ENCODE results near the gene TRAF2.

Gene TRAF2

DNA sequence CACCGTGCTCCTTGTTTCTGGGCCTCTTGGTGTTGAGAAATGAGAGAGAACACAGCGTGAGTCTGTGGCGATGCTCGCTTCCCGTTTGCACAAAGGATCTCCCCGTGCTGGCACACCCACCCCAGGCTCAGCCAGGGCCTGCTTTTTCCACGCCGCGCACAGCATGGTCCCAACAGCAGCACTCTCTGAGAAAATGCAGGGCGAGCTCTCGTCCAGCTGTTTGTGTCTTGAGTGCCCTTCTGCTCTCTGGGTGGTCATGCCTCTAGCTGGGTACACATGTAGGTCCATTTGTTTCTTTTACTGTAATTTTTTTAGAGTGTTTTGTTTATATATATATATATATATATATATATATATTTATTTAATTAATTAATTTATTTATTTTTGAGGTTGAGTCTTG lies 31.6 kb downstream of the TRAF2 start:
- no peak for DNase-seq

DNA sequence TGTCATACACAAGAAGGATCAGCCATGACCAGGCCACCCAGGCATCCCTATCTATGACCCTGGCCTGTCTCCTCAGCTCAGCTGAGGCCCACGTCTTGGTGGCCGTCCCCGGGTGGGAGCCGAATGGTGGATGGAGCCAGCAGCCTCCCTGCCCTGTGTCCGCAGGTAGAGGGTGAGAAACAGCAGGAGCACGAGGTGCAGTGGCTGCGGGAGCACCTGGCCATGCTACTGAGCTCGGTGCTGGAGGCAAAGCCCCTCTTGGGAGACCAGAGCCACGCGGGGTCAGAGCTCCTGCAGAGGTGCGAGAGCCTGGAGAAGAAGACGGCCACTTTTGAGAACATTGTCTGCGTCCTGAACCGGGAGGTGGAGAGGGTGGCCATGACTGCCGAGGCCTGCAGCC lies 33.8 kb downstream of the TRAF2 start:
- DNase-seq: no peak

DNA sequence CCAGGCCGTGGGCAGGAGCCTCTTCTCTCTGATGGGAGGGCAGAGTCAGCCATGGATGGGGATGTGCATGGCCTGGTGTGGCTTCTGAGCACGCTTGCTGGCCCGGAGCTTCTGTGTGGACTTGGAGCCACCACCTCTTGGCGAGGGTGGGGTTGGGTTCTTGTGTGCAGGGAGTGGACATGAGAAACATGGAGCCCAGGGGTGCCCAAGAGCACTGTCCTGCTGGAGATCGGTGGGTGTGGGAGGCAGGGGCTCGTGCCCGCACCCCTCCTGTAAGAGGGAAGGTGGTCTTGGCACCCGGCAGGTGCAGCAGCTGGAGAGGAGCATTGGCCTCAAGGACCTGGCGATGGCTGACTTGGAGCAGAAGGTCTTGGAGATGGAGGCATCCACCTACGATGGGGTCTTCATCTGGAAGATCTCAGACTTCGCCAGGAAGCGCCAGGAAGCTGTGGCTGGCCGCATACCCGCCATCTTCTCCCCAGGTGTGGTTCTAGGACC lies 34.5 kb downstream of the TRAF2 start:
- no peak for DNase-seq

DNA sequence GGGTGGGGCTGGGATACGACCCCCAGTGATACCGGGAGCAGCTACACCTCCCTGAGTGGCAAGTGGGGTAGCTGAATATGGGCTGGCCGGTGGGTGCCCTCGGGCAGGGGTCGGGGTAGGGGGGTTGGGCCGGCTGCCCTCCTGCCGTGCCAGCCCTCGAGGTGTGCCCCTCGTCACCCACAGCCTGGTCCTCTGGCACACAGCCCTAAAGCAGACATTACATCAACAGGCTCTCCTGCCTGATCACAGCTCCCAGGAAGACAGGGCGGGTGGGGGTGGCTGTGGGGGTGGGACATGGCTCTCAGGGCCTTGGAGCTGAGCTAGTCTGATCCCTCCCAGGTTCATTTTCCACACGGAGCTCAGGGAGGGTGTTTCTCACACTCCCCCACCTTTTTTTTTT lies 35.0 kb downstream of the TRAF2 start:
- no peak for DNase-seq

DNA sequence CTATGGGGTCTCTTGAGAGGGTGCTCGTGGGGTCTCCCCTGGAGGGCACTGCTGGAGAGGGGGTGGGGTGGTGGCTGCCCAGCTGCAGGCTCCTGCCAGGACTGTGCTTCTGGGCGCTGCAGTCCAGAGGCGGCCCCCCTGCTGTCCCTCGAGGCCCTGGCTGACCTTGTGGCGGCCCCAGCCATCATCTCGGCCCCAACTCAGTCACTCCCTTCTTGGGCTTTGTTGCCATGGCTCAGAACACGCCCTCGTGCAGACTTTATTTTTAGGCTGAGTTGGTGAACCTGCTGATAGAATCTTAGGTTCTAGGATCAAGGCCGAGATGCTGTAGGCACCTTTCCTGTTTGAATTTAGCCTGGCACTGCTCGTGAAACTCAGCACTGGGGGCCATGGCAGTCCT lies 35.4 kb downstream of the TRAF2 start:
- DNase-seq: no peak

DNA sequence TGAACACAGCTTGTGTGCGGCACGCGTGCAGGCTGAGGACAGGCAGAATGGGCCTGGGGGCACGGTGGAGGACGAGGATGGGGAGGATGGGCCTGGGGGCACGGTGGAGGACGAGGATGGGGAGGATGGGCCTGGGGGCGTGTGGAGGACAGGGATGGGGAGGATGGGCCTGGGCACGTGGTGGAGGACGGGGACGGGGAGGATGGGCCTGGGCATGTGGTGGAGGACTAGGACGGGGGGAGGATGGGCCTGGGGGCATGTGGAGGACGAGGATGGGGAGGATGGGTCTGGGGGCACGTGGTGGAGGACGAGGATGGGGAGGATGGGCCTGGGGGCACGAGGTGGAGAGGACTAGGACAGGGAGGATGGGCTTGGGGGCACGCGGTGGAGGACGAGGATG lies 36.2 kb downstream of the TRAF2 start:
- DNase-seq: no peak

DNA sequence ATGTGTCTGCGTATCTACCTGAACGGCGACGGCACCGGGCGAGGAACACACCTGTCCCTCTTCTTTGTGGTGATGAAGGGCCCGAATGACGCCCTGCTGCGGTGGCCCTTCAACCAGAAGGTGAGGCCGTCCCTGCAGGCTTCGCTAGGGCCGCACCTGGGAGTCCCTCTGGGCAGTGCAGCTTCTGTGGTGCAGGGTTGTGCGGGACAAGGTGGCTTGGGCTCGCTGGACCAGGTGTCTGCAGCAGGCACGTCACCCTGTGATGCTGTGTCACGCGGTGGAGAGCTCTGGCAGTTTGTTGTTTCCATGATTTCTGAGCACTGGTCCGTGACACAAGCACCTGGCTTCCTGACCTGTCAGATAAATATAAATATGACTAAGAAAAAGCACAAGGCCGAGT lies 37.6 kb downstream of the TRAF2 start:
- DNase-seq: no peak

DNA sequence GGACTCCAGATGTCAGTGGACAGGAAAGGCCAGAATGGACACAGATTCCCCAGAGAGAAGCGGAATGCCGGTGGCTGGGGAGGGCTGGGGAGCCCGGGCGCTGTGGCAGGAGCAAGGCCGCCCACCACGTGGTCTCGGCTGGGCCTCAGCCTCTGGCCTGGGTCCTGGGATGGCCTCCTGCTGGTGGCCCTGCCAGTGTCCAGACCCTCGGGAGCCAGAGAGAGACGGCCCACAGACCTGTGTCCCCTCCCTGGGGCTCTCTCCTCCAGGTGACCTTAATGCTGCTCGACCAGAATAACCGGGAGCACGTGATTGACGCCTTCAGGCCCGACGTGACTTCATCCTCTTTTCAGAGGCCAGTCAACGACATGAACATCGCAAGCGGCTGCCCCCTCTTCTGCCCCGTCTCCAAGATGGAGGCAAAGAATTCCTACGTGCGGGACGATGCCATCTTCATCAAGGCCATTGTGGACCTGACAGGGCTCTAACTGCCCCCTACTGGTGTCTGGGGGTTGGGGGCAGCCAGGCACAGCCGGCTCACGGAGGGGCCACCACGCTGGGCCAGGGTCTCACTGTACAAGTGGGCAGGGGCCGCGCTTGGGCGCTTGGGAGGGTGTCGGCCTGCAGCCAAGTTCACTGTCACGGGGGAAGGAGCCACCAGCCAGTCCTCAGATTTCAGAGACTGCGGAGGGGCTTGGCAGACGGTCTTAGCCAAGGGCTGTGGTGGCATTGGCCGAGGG lies 39.3 kb downstream of the TRAF2 start:
- no peak for DNase-seq

DNA sequence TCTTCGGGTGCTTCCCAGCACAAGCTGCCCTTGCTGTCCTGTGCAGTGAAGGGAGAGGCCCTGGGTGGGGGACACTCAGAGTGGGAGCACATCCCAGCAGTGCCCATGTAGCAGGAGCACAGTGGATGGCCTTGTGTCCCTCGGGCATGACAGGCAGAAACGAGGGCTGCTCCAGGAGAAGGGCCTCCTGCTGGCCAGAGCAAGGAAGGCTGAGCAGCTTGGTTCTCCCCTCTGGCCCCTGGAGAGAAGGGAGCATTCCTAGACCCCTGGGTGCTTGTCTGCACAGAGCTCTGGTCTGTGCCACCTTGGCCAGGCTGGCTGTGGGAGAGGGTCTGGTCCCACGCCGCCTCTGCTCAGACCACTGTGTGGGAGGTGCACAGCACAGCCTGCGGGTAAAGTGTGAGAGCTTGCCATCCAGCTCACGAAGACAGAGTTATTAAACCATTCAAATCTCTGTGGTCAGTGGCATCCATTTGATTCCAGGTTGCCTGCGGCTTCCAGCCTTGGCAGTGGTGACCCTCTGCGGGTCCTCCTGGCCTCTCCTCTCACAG lies 39.9 kb downstream of the TRAF2 start:
- no peak for DNase-seq

DNA sequence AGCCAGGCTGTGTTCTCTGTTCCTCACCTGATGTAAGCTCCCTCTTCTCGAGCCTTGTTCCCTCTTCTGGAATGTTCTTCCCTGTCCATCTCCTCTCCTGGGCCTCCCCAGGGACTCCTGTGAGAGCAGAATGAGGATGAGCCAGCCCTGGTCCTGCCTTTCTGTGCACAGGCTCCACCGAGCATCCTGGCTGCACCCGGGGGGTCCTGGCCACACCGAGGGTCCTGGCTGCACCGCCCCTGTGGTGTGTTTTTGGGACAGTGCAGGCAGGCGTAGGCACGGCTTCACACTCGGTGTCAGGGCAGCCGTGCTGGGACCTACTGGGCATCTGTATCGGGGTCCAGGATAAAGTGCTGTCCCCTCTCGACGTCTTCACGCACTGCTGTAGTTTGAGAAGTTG lies 40.4 kb downstream of the TRAF2 start:
- DNase-seq: no peak

DNA sequence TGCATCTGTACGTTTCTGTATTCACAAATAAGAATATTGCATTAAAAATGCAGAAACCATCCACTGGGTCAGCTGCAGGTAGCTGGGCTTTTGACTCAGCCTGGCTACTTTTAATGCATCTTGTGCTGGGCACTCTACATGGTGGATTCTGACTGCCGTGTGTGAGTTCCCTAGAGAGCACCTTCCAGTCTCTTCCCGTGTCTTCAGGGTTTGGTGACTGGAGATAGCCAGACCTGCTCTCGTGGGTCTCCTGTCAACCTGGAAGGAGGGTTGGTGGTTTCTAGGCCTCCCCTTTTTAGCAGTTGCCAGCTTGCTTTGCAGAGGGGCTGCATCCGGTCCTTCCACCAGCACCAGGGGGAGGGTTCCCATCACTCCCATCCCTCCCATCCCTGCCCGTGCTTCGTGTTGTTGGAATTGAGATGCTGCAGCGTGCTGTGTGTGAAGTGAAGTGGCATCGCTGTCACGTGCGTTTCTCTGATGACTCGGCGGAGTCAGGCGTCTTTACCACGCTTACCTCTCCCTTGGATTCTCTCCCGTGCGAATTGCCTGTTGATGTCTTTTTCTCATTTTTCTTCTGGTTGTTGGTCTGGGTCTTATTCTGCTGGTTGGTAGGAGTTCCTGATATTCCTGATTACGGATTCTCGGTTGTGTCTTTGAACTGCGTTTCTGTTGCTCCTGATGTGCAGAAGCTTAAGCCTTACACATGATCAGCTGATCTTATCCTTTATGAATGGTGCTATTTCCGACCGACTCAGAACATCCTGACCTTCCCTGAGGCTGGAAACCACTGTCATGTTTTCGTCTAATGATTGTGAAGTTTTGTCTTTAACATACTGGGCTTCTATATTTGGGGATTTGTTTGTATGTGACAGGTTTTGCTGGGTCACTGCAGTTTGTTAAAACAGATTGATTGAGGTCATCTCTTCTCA lies 41.3 kb downstream of the TRAF2 start:
- no peak for DNase-seq

DNA sequence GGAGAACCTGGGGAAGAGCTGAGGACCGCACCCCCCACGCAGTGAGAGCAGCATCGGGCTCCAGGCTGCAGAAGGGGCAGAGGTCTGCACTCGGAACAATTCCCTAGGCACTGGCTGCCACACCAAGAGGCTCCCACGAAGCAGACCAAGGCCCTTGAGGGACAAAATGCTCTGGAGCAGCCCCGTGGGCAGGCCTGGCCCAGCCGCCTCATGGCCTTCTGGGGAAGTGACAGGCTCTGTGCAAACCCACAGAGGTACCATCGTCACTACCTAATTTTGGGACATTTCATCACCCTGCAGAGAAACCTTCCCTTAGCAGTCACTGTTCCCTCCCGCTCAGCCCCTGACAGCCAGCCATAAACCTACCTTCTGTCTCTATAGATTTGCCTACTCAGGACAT lies 42.3 kb downstream of the TRAF2 start:
- DNase-seq: no peak

DNA sequence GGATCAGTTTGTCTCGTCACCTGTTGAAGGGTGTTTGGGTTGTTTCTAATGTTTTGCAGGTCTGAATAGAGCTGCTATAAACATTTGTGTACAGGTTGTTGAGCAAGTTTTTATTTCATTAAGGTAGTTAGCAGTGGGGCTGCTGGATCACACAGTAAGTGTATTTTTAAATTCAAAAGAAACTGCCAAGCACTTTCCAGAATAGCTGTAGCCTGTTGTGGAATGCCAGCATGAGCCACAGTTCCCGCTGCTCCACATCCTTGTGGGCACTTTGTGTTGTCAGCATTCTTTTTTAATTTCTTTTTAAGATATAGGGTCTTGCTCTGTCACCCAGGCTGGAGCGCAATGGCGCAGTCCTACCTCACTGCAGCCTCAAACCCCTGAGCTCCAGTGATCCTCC lies 43.7 kb downstream of the TRAF2 start:
- DNase-seq: no peak

DNA sequence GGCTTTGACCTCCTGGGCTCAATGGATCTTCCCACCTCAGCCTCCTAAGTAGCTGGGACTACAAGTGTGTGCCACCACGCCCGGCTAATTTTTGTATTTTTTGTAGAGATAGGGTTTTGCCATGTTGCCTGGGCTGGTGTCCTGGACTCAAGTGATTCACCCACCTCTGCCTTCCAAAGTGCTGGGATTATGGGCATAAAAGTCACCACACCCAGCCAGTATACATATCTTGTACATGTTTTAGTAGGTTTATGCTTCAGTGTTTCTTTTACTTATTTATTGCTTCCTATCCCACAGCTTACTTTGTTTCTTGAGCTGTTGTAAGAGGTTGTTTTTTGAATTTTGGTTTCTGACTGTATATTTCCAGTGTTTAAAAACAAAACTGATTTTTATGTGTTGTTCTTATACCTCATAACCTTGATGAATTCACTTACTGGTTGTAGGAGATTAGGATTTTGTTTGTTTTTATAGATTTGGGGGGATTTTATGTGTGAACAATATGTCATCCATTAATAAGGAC lies 45.4 kb downstream of the TRAF2 start:
- DNase-seq: no peak

DNA sequence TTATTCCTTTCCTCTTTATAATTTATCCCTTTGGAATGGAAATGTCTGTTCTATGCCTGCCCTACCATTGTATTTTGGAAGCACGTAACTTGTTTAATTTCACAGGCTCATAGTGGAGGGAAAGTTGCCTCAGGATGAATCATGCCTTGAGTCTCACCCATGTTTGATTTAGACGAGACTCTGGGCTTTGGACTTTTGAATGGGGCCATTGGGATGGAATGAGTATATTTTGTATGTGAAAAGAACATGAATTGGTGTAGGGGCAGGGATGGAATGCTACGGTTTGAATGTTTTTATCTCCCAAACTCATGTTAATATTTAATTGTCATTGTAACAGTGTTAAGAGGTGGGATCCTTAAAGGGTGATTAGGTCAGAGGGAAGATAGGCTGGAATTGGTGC lies 48.0 kb downstream of the TRAF2 start:
- no peak for DNase-seq

DNA sequence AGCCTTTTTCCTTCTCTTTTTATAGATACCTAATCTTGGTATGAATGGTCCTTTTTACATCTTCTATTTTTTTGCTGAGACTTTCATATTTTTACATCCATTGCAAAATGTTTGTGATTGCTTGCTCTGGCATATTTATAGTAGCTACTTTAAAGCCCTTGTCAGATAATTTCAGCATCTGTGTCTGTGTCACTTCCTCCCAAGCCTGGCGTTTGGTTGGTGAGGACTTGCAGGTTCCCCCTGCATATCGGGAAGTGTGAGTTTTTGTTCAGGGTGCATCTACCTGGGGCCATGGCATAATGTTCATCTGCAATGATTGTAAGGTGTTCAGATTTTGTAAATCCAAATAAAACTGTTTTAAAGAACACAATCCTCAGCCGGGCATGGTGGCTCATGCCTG lies 49.3 kb downstream of the TRAF2 start:
- DNase-seq: no peak

DNA sequence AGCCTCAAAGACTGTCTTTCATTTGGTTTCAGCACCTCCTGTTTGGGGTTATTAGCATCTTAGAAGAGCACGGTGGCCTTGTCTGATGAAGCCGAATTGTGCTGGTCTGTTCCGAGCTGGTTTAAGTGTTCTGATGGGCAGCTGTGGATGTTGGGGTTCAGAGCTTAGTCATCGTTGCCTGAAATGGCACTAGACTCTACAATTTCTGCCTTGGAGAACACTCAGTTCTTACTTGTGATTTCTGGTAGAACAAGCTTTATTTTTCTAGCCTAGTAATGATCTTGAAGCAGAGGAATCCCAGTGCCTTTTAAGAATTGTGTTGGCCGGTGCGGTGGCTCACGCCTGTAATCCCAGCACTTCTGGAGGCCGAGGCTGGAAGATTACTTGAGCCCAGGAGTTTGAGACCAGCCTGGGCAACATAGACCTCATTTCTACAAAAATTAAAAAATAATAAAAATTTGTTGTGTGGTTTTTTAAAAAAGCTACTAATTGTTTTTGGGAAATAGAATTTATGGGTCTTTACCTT lies 50.4 kb downstream of the TRAF2 start:
- DNase-seq: no peak

DNA sequence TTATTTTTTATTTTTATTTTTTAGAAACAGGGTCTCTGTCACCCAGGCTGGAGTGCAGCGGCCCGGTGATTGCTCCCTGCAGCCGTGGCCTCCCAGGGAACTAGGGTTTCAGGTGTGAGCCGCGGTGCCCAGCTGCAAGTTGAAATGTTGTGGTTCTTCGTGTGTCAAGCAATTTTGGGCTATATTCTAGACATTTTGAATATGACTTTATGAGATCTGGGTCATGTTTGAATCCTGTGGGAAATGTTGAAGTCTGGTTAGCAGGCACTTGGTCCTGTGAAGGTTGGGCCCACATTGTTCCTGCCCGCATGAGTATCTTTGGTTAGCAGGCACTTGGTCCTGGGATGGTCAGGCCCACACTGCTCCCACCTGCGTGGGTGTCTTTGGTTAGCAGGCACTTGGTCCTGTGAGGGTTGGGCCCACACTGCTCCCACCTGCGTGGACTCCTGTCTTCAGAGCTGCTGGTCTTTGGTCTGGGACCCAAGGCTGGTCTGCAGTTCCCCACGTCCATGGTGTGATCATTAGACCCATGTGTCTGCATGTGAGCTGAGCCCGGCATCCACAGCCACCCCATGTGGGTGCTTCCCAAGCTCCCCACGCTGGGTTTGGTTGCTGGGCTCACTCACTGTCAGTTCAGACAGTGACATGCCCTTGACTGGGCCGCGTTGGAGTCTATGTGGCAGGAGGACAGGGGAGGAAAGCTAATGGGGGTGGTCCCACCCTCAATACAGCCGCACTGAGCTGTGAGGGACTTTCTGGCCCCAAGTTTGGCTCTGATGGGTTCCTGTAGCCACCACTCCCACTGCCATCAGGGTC lies 51.1 kb downstream of the TRAF2 start:
- no peak for DNase-seq

DNA sequence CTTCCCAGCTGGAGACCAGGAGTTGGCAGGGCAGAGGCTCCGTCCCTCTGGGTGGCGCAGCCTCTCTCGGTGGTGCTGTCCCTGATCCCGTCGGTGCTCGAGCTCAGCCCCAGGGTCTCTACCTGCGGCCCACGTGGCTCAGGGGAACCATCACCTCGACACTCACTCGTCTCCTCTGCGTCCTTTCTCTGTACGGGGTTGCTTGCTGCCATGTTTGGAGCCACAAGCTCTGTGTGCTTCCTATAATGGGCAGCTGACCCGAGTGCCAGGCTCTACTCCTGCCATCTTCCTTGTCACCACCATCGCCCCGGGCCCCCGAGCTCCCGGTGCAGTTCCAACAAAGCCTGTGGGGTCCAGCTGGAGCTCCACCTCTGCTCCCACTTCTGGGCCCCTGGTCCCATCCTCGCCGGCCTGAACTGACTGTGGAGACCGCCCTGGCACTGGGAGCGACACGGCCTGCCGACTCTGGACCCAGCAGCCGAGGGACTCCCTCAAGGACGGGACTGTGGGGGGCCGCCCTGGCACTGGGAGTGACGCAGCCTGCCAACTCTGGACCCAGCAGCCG lies 53.2 kb downstream of the TRAF2 start:
- DNase-seq: no peak

DNA sequence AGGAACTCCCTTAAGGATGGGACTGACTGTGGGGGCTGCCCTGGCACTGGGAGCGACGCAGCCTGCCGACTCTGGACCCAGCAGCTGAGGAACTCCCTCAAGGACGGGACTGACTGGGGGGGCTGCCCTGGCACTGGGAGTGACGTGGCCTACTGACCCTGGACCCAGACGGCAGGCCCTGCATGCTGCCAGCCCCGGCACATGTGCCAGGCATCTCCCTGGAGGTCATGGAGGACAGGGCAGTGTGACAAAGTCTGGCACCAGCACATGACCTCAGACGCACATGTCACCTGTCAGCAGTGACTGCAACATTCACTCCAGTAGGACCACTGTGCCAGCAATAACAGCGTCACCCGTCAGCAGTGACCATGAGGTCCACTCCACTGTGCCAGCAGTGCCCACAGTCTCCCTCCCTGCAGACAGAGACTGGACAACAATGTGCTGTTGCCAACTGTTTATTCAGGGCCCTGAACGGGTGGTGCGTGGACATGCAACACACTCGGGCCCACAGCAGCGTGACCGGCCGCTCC lies 53.7 kb downstream of the TRAF2 start:
- no peak for DNase-seq

DNA sequence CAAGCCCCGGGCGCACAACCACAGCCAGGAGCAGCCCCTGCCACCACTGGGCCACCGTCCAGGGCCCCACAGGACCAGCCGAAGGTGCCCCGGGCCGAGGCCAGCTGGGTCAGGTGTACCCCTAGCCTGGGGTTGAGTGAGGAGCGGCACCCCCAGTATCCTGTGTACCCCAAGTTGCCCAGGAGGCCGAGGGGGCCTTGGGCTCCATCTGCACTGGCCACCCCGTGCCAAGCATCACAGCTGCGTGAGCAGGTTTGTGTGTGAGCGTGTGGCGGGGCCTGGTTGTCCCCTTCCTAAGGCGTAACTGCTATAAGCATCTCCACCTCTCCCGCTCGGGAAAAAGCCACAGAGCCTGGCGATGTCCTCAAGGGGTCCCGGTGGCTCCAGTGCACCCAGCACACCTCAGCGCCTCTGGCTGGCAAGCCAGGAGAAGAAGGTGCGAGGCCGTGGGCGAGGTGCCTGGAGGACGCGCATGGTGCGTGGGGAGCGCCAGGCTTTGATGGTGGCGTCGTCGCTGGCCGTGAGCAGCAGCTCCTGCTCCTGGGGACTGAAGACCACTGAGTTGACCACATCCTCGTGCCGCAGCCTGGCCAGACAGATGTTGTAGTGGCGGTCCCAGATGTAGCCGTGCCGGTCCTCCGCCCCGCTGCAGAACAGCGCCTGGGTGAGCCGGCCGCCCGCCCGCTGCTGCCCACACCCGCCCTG lies 54.4 kb downstream of the TRAF2 start:
- no peak for DNase-seq

Data from activated CD8-positive, alpha-beta memory T cell treated with anti-CD3 and anti-CD28 coated beads for 24 hours (primary cell).